Measurements from ENCODE around the gene PPFIA1. TPM values are rescaled to one million over a fixed set of nuclear protein-coding genes. Genes with fewer than 3 reads are reported as not detected.

Gene PPFIA1
- polyA plus RNA-seq, 1 donor = 28.7 TPM

GRCh38 chr11:70367071-70367470 lies 96.6 kb downstream of the PPFIA1 start:
- Histone ChIP-seq H3K36me3 (ENCODE audit: control insufficient read depth, insufficient read depth, low read length) (peaks cover 48% of the 10 kb centered on the region), H3K4me3 (ENCODE audit: low read length) (no peak overlapping the region), H3K4me1 (ENCODE audit: control insufficient read depth, insufficient read depth, low read length) (no peaks in the 10 kb centered on the region), H3K27ac (ENCODE audit: low read length) (no peak overlapping the region), H3K27me3 (ENCODE audit: control insufficient read depth, insufficient read depth, low read length) (no peaks in the 10 kb centered on the region), H3K9me3 (ENCODE audit: control insufficient read depth, low read depth, low read length) (peaks cover 7% of the 10 kb centered on the region)
- no CpG with 5 or more reads among the region's 8 CpGs for WGBS (ENCODE audit: insufficient coverage, low lambda C conversion rate)
- no peak for DNase-seq

- Histone ChIP-seq H3K4me1 (ENCODE audit: control insufficient read depth, insufficient read depth, low read length) (no peaks in the 10 kb centered on the region), H3K27ac (ENCODE audit: low read length) (no peak overlapping the region), H3K27me3 (ENCODE audit: control insufficient read depth, insufficient read depth, low read length) (no peaks in the 10 kb centered on the region), H3K9me3 (ENCODE audit: control insufficient read depth, low read depth, low read length) (peaks cover 7% of the 10 kb centered on the region), H3K4me3 (ENCODE audit: low read length) (no peak overlapping the region), H3K36me3 (ENCODE audit: control insufficient read depth, insufficient read depth, low read length) (peaks cover 48% of the 10 kb centered on the region)
- DNase-seq = no peak
- WGBS (ENCODE audit: insufficient coverage, low lambda C conversion rate) = 100% methylated on average over 1 of the region's 2 CpGs
Observed at GRCh38 chr11:70368961-70369360, 98.5 kb downstream of the PPFIA1 start.

- Histone ChIP-seq H3K36me3 (ENCODE audit: control insufficient read depth, insufficient read depth, low read length) (peaks cover 48% of the 10 kb centered on the region), H3K27me3 (ENCODE audit: control insufficient read depth, insufficient read depth, low read length) (no peaks in the 10 kb centered on the region), H3K4me3 (ENCODE audit: low read length) (no peak overlapping the region), H3K9me3 (ENCODE audit: control insufficient read depth, low read depth, low read length) (peaks cover 7% of the 10 kb centered on the region), H3K27ac (ENCODE audit: low read length) (no peak overlapping the region), H3K4me1 (ENCODE audit: control insufficient read depth, insufficient read depth, low read length) (no peaks in the 10 kb centered on the region)
- no peak for DNase-seq
- WGBS (ENCODE audit: insufficient coverage, low lambda C conversion rate) = 60% methylated on average over 1 of the region's 5 CpGs
Observed at GRCh38 chr11:70371241-70371640, 100.8 kb downstream of the PPFIA1 start.

DNA sequence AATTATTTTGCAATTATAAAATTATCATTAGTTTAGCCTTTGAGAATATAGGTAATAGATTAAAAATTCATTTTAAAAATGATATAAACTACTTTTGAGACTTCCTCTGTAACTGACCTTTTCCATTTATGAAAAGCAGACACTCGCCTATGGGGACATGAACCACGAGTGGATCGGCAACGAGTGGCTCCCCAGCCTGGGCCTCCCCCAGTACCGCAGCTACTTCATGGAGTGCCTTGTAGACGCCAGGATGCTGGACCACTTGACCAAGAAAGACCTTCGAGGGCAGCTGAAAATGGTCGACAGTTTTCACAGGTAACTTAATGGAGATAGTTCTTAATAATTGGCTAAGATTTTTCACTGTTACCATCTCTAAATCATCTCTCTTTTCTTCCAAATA lies 101.6 kb downstream of the PPFIA1 start:
- WGBS (ENCODE audit: insufficient coverage, low lambda C conversion rate) = no CpG with 5 or more reads among the region's 8 CpGs
- H3K4me3 ChIP-seq (ENCODE audit: low read length) = no peak overlapping the region
- H3K27ac ChIP-seq (ENCODE audit: low read length) = no peak overlapping the region
- no peaks in the 10 kb centered on the region for H3K27me3 ChIP-seq (ENCODE audit: control insufficient read depth, insufficient read depth, low read length)
- peaks cover 7% of the 10 kb centered on the region for H3K9me3 ChIP-seq (ENCODE audit: control insufficient read depth, low read depth, low read length)
- H3K4me1 ChIP-seq (ENCODE audit: control insufficient read depth, insufficient read depth, low read length) = no peaks in the 10 kb centered on the region
- no peak for DNase-seq
- H3K36me3 ChIP-seq (ENCODE audit: control insufficient read depth, insufficient read depth, low read length) = peaks cover 47% of the 10 kb centered on the region

GRCh38 chr11:70376621-70377020 lies 106.1 kb downstream of the PPFIA1 start:
- H3K36me3 ChIP-seq (ENCODE audit: control insufficient read depth, insufficient read depth, low read length) = peaks cover 61% of the 10 kb centered on the region
- WGBS (ENCODE audit: insufficient coverage, low lambda C conversion rate) = 100% methylated on average over 2 of the region's 12 CpGs

GRCh38 chr11:70377645-70378044 lies 107.2 kb downstream of the PPFIA1 start:
- H3K27me3 ChIP-seq (ENCODE audit: control insufficient read depth, insufficient read depth, low read length) = no peaks in the 10 kb centered on the region
- no peaks in the 10 kb centered on the region for H3K9me3 ChIP-seq (ENCODE audit: control insufficient read depth, low read depth, low read length)
- no peak overlapping the region for H3K27ac ChIP-seq (ENCODE audit: low read length)
- H3K36me3 ChIP-seq (ENCODE audit: control insufficient read depth, insufficient read depth, low read length) = peaks cover 58% of the 10 kb centered on the region
- DNase-seq = no peak
- no peak overlapping the region for H3K4me3 ChIP-seq (ENCODE audit: low read length)
- H3K4me1 ChIP-seq (ENCODE audit: control insufficient read depth, insufficient read depth, low read length) = no peaks in the 10 kb centered on the region
- WGBS (ENCODE audit: insufficient coverage, low lambda C conversion rate) = 92% methylated on average over 3 of the region's 8 CpGs

More at GRCh38 chr11:70376621-70377020, 106.1 kb downstream of the PPFIA1 start:
- Histone ChIP-seq H3K4me1 (ENCODE audit: control insufficient read depth, insufficient read depth, low read length) (no peaks in the 10 kb centered on the region), H3K9me3 (ENCODE audit: control insufficient read depth, low read depth, low read length) (no peaks in the 10 kb centered on the region), H3K27ac (ENCODE audit: low read length) (no peak overlapping the region), H3K27me3 (ENCODE audit: control insufficient read depth, insufficient read depth, low read length) (no peaks in the 10 kb centered on the region), H3K4me3 (ENCODE audit: low read length) (no peak overlapping the region)
- no peak for DNase-seq

DNA sequence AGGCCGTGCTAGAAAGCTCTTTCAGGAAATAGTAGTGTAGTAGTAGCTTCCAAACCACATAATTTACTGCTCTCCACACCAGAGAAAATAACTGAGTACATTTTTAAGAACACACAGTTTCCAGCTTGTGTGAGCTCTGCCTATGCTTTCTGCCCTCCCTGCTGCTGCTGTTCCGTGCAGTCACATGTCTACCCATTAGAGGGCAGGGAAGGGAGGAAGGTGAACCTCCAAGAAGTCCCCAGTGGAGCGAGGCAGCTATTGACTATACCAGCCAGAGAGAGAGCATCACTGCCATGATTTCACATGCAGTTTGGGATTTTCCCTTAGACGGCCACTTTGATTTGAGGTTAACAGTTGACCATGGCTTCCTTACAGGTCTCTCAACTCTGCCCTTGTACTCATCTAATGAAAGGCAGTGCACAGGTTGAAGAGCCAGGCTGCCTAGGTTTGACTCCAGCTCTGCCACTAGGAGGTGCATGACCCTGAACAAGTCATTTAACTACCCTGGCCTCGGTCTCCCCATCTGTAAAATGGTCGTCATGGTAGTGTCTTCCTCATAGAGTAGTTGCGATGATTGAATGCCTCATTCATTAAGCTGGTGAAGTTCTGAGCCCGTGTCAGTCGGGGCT lies 108.1 kb downstream of the PPFIA1 start:
- no peaks in the 10 kb centered on the region for H3K9me3 ChIP-seq (ENCODE audit: control insufficient read depth, low read depth, low read length)
- no peak overlapping the region for H3K4me3 ChIP-seq (ENCODE audit: low read length)
- no peak for DNase-seq
- H3K27ac ChIP-seq (ENCODE audit: low read length) = no peak overlapping the region
- WGBS (ENCODE audit: insufficient coverage, low lambda C conversion rate) = no CpG with 5 or more reads among the region's 9 CpGs
- H3K4me1 ChIP-seq (ENCODE audit: control insufficient read depth, insufficient read depth, low read length) = no peaks in the 10 kb centered on the region
- peaks cover 53% of the 10 kb centered on the region for H3K36me3 ChIP-seq (ENCODE audit: control insufficient read depth, insufficient read depth, low read length)
- H3K27me3 ChIP-seq (ENCODE audit: control insufficient read depth, insufficient read depth, low read length) = no peaks in the 10 kb centered on the region

DNA sequence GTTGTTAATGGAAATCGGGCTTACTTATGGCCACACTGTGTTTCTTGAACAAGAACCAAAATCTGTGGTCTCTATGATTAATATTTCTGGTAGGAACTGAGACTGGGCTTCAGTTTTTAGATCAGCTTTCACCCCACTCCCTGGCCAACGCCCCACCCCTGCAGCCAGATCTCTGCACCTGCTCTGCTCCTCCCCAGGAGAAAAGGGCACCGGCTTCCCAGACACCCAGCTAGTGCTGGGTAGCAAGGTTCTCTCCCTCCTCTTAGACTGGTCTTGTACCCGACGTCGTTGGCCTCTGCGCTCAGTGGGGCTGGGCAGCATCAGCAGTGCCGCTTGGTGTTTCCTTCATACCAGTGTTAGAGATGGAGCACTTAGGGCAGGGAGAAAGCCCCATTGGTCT lies 110.9 kb downstream of the PPFIA1 start:
- no CpG with 5 or more reads among the region's 8 CpGs for WGBS (ENCODE audit: insufficient coverage, low lambda C conversion rate)
- H3K36me3 ChIP-seq (ENCODE audit: control insufficient read depth, insufficient read depth, low read length) = peaks cover 46% of the 10 kb centered on the region

GRCh38 chr11:70381872-70382861 lies 111.7 kb downstream of the PPFIA1 start:
- peaks cover 43% of the 10 kb centered on the region for H3K36me3 ChIP-seq (ENCODE audit: control insufficient read depth, insufficient read depth, low read length)
- 86% methylated on average over 1 of the region's 15 CpGs for WGBS (ENCODE audit: insufficient coverage, low lambda C conversion rate)
- peak overlapping the region; percentile 20 for H3K27ac ChIP-seq (ENCODE audit: low read length)
- no peak overlapping the region for H3K4me3 ChIP-seq (ENCODE audit: low read length)
- DNase-seq = peak in 1 of 2 donors; percentile 20
- no peaks in the 10 kb centered on the region for H3K27me3 ChIP-seq (ENCODE audit: control insufficient read depth, insufficient read depth, low read length)
- H3K4me1 ChIP-seq (ENCODE audit: control insufficient read depth, insufficient read depth, low read length) = no peaks in the 10 kb centered on the region
- H3K9me3 ChIP-seq (ENCODE audit: control insufficient read depth, low read depth, low read length) = no peaks in the 10 kb centered on the region

More for the DNA sequence above, 110.9 kb downstream of the PPFIA1 start:
- DNase-seq = no peak
- Histone ChIP-seq H3K27ac (ENCODE audit: low read length) (no peak overlapping the region), H3K4me1 (ENCODE audit: control insufficient read depth, insufficient read depth, low read length) (no peaks in the 10 kb centered on the region), H3K4me3 (ENCODE audit: low read length) (no peak overlapping the region), H3K9me3 (ENCODE audit: control insufficient read depth, low read depth, low read length) (no peaks in the 10 kb centered on the region), H3K27me3 (ENCODE audit: control insufficient read depth, insufficient read depth, low read length) (no peaks in the 10 kb centered on the region)

GRCh38 chr11:70383664-70384565 lies 113.4 kb downstream of the PPFIA1 start:
- WGBS (ENCODE audit: insufficient coverage, low lambda C conversion rate) = 80% methylated on average over 1 of the region's 11 CpGs
- no peak for DNase-seq
- H3K4me1 ChIP-seq (ENCODE audit: control insufficient read depth, insufficient read depth, low read length) = no peaks in the 10 kb centered on the region

More at GRCh38 chr11:70383664-70384565, 113.4 kb downstream of the PPFIA1 start:
- Histone ChIP-seq H3K27me3 (ENCODE audit: control insufficient read depth, insufficient read depth, low read length) (no peaks in the 10 kb centered on the region), H3K9me3 (ENCODE audit: control insufficient read depth, low read depth, low read length) (no peaks in the 10 kb centered on the region), H3K36me3 (ENCODE audit: control insufficient read depth, insufficient read depth, low read length) (peaks cover 27% of the 10 kb centered on the region), H3K4me3 (ENCODE audit: low read length) (no peak overlapping the region), H3K27ac (ENCODE audit: low read length) (no peak overlapping the region)

All from large intestine (tissue), 3 donors.